HCT116 (cell line): ENCODE measurements around the gene LIG3. TPM values are rescaled to one million over a fixed set of nuclear protein-coding genes. Genes with fewer than 3 reads are reported as not detected.

Experiments
- ATAC-seq: fragments of 200-7000 bp; cut with Tn5 transposase; 2 replicates; pipeline ENCODE4 v1.9.1; 2020; ENCODE audit warnings: mild to moderate bottlenecking, moderate library complexity
- BruUV-seq: library from RNA; stranded (reverse); fragments of 400-500 nt; replicated peaks from 2 replicates; lab custom pipeline; 2021; lab: Mats Ljungman, UMichigan
- CTCF ChIA-PET: fragments of 300-600 bp; sonication (Branson Sonifier 250); formaldehyde crosslinking; loops from one replicate; lab custom pipeline; 2021; ENCODE audit warnings: antibody characterized with exemption; lab: Charles Lee
- POLR2A ChIA-PET: fragments of 300-600, 350-600 bp; sonication (Branson Sonifier 250); formaldehyde crosslinking; loops from one replicate; lab custom pipeline; 2021; ENCODE audit warnings: antibody characterized with exemption; lab: Charles Lee
- RAD21 ChIA-PET, 2 experiments: fragments of 300-600 bp; sonication (Branson Sonifier 250); formaldehyde crosslinking; loops; one replicate each; lab custom pipeline; 2023; ENCODE audit warnings: low total read pairs in 2 of 2; ENCODE audit not compliant: uncharacterized antibody in 2 of 2, unreplicated experiment in 2 of 2, low non-redundant PET in 1 of 2; lab: Charles Lee
- DNase-seq: peaks from one replicate; pipeline ENCODE4 v3.0.0-alpha.2; 2010; ENCODE audit warnings: low read depth, low spot score
- H2AFZ ChIP-seq: fragments of 200-600 bp; shearing (Covaris generic), sonication (generic); 2 replicates; pipeline ENCODE4 v1.6.1; 2017; ENCODE audit warnings: low read depth, mixed run types, mixed read lengths, antibody characterized with exemption, low read length; ENCODE audit not compliant: poor library complexity, severe bottlenecking
- H3K27ac ChIP-seq: 2 replicates; pipeline ENCODE4 v1.5.1; 2012; ENCODE audit warnings: low read depth, low read length
- H3K27me3 ChIP-seq: fragments of 200-600 bp; sonication (generic); 2 replicates; pipeline ENCODE4 v1.6.1; 2016; ENCODE audit warnings: mixed run types, low read length, mixed read lengths; ENCODE audit not compliant: insufficient read depth
- H3K36me3 ChIP-seq, 2 experiments: fragments of 200-500 bp in 1 of 2; fragments of 200-600 bp in 1 of 2; sonication (Bioruptor generic) in 1 of 2; sonication (generic) in 1 of 2; 2 replicates each; pipeline versions ENCODE4 v1.5.1 to v1.6.1; 2014 to 2016; ENCODE audit warnings: low read length in 2 of 2, inconsistent platforms in 1 of 2, mixed read lengths in 1 of 2, mixed run types in 1 of 2; ENCODE audit not compliant: insufficient read depth in 2 of 2, control insufficient read depth in 1 of 2
- H3K4me1 ChIP-seq, 2 experiments: fragments of 200-600 bp in 1 of 2; sonication (generic) in 1 of 2; 2 replicates each; pipeline versions ENCODE4 v1.5.1 to v1.6.1; 2012 to 2017; ENCODE audit warnings: low read length in 2 of 2, inconsistent platforms in 1 of 2, mild to moderate bottlenecking in 1 of 2, mixed read lengths in 1 of 2, mixed run types in 1 of 2, moderate library complexity in 1 of 2; ENCODE audit not compliant: insufficient read depth in 2 of 2, control insufficient read depth in 1 of 2
- H3K4me2 ChIP-seq: fragments of 200-600 bp; sonication (generic); 2 replicates; pipeline ENCODE4 v1.6.1; 2017; ENCODE audit warnings: mixed run types, low read length, mixed read lengths
- H3K4me3 ChIP-seq, 2 experiments: fragments of 200-600 bp in 1 of 2; sonication (generic) in 1 of 2; replicated peaks in 1 of 2; 2 replicates each; pipeline ENCODE4 v1.5.1; 2011 to 2016; ENCODE audit warnings: low read length in 2 of 2, control low read depth in 1 of 2, low read depth in 1 of 2, mild to moderate bottlenecking in 1 of 2, mixed read lengths in 1 of 2, mixed run types in 1 of 2
- H3K79me2 ChIP-seq: fragments of 200-600 bp; sonication (generic); 2 replicates; pipeline ENCODE4 v1.6.1; 2017; ENCODE audit warnings: mild to moderate bottlenecking, mixed run types, low read length, moderate library complexity, mixed read lengths; ENCODE audit not compliant: insufficient read depth
- H3K9ac ChIP-seq: fragments of 200-600 bp; sonication (generic); 2 replicates; pipeline ENCODE4 v1.6.1; 2016; ENCODE audit warnings: low read length, mixed read lengths
- H3K9me2 ChIP-seq: fragments of 200-600 bp; sonication (generic), shearing (Covaris generic); 2 replicates; pipeline ENCODE4 v1.6.1; 2017; ENCODE audit warnings: mixed run types, mild to moderate bottlenecking, moderate library complexity; ENCODE audit not compliant: insufficient read depth
- H3K9me3 ChIP-seq, 2 experiments: fragments of 200-500 bp in 1 of 2; fragments of 200-600 bp in 1 of 2; sonication (Bioruptor generic) in 1 of 2; sonication (generic) in 1 of 2; 2 replicates each; pipeline ENCODE4 v1.6.1; 2014 to 2017; ENCODE audit warnings: low read length in 2 of 2, mixed read lengths in 2 of 2, inconsistent platforms in 1 of 2, low read depth in 1 of 2, mild to moderate bottlenecking in 1 of 2, mixed run types in 1 of 2, moderate library complexity in 1 of 2; ENCODE audit not compliant: control insufficient read depth in 1 of 2, insufficient read depth in 1 of 2
- H4K20me1 ChIP-seq: fragments of 200-600 bp; sonication (generic), shearing (Covaris generic); 2 replicates; pipeline ENCODE4 v1.6.1; 2017; ENCODE audit warnings: mixed run types, mild to moderate bottlenecking, moderate library complexity; ENCODE audit not compliant: insufficient read depth
- CBX3 ChIP-seq: IDR thresholded peaks from 2 replicates; pipeline ENCODE4 v1.6.1; 2012; ENCODE audit warnings: low read depth
- CEBPB ChIP-seq: IDR thresholded peaks from 2 replicates; pipeline ENCODE4 v1.6.1; 2012; ENCODE audit warnings: low read depth
- ELF1 ChIP-seq: IDR thresholded peaks from 2 replicates; pipeline ENCODE4 v1.6.1; 2012; ENCODE audit warnings: low read depth, borderline replicate concordance
- EZH2 ChIP-seq: fragments of 200-600 bp; sonication (generic); IDR thresholded peaks from 2 replicates; pipeline ENCODE4 v1.6.1; 2017; ENCODE audit warnings: antibody characterized with exemption, mixed run types
- EZH2phosphoT487 ChIP-seq: fragments of 200-600 bp; IDR thresholded peaks from 2 replicates; pipeline ENCODE4 v1.6.1; 2018; ENCODE audit warnings: antibody characterized with exemption, borderline replicate concordance
- JUND ChIP-seq: IDR thresholded peaks from 2 replicates; pipeline ENCODE4 v1.6.1; 2012
- TCF7L2 ChIP-seq: IDR thresholded peaks from 2 replicates; pipeline ENCODE4 v1.7.0; 2011; ENCODE audit warnings: borderline replicate concordance, inconsistent platforms; ENCODE audit not compliant: insufficient read depth, insufficient read length; ENCODE audit errors: extremely low read depth
- ZNF274 ChIP-seq: fragments of 200-500 bp; sonication (Bioruptor generic); IDR thresholded peaks from 2 replicates; pipeline ENCODE4 v1.6.1; 2014; ENCODE audit warnings: mild to moderate bottlenecking, low read depth, low read length, inconsistent platforms
- intact Hi-C: fragments of 100-400 bp; cut with micrococcal nuclease; formaldehyde crosslinking; loops from 2 replicates; pipeline ENCODE4 v1.10.0; 2022
- total RNA-seq: library from RNA; stranded (reverse); gene quantifications from one replicate; pipeline ENCODE4 v1.2.1, GENCODE V29; 2021; ENCODE audit not compliant: unreplicated experiment

The LIG3 gene
- total RNA-seq, 1 experiment from 2014 or later: 49.4 TPM

DNA sequence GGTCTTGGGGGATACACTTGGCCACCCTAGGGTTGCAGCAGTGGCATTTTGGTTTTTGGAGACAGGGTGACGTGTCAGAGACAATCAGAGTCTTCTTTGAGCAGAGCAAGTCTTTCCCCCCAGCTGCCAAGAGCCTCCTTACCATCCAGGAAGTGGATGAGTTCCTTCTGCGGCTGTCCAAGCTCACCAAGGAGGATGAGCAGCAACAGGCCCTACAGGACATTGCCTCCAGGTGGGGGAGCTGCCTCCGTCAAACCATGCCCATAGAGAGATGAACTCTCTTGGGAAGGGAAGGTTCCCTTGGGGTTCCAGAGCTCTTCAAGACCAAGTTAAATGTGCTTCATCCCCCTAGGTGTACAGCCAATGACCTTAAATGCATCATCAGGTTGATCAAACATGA lies 11.3 kb downstream of the LIG3 start:
- Histone ChIP-seq H2AFZ (no peak overlapping the region), H3K36me3 (peaks cover 43 to 59% of the 10 kb centered on the region in 2 experiments; a peak in 3 of 4 replicates)

DNA sequence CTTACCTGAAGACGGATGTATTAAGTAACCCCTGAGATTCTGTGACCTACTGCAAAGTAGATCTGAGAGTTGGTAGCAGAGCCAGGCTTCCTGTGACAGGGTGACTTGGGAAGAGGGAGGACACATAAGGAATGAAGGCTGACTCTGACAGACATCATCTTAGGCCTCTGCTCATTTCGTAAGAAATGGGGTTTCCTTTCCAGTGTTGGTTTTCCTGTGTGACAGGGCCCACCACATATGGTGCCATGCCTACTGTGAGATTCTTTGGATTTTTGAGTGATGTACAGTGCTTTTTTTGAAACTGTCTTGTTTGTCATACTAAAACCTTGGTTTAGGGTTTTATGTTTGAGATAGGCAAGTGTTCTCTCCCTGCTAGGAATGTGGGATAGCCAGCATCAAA lies 12.7 kb downstream of the LIG3 start:
- Histone ChIP-seq H3K79me2 (no peaks in the 10 kb centered on the region), H3K9me3 (no peaks in the 10 kb centered on the region), H3K9me2 (no peaks in the 10 kb centered on the region), H2AFZ (no peak overlapping the region), H3K27me3 (no peaks in the 10 kb centered on the region), H3K4me3 (no peak overlapping the region), H3K4me1 (no peaks in the 10 kb centered on the region), H4K20me1 (no peaks in the 10 kb centered on the region), H3K36me3 (peaks cover 37 to 67% of the 10 kb centered on the region in 2 experiments; a peak in 3 of 4 replicates), H3K4me2 (no peak overlapping the region), H3K9ac (no peak overlapping the region), H3K27ac (no peak overlapping the region)
- no peak for DNase-seq
- ATAC-seq: no peak
- no peak for TF ChIP-seq EZH2
- TF ChIP-seq EZH2phosphoT487: no peak
- RAD21 ChIA-PET: no interaction called here
- intact Hi-C loops: loop anchor here (10.0 kb wide), 1 partner anchor 568 kb away; no protein-coding TSS in a partner anchor
- POLR2A ChIA-PET: no interaction called here
- BruUV-seq: no TSS peak
- CTCF ChIA-PET: no interaction called here

More for the DNA sequence above, 11.3 kb downstream of the LIG3 start:
- intact Hi-C loops: loop anchor here (10.0 kb wide), 1 partner anchor 567 kb away; no protein-coding TSS in a partner anchor
- no peaks in the 10 kb centered on the region for H3K9me3 ChIP-seq
- no peak overlapping the region for H3K9ac ChIP-seq
- no peaks in the 10 kb centered on the region for H4K20me1 ChIP-seq
- CTCF ChIA-PET: interaction anchor here (1.2 kb wide), 1 partner anchor 8 kb away, joined by 4 read pairs; no protein-coding TSS in a partner anchor
- RAD21 ChIA-PET: no interaction called here
- DNase-seq (no peak), ATAC-seq (no peak)
- H3K4me1 ChIP-seq: no peaks in the 10 kb centered on the region
- no peak overlapping the region for H3K4me2 ChIP-seq
- H3K9me2 ChIP-seq: no peaks in the 10 kb centered on the region
- TF ChIP-seq EZH2phosphoT487: no peak
- TF ChIP-seq ZNF274: no peak
- TF ChIP-seq CBX3: no peak
- TF ChIP-seq JUND: no peak
- TF ChIP-seq TCF7L2: no peak
- no peak for TF ChIP-seq ELF1
- no peak for TF ChIP-seq CEBPB
- TF ChIP-seq EZH2: no peak
- H3K27ac ChIP-seq: no peak overlapping the region
- H3K27me3 ChIP-seq: no peaks in the 10 kb centered on the region
- H3K4me3 ChIP-seq: no peak overlapping the region
- BruUV-seq: no TSS peak
- POLR2A ChIA-PET: interaction anchor here (0.6 kb wide), 1 partner anchor 74 kb away, joined by 3 read pairs; no protein-coding TSS in a partner anchor
- H3K79me2 ChIP-seq: no peaks in the 10 kb centered on the region; the same call in 1 of the 2 replicates
